Vagina (tissue), 2 donors: Measurements from ENCODE around the gene RAP1A.

Experiments used
- CTCF ChIP-seq, 3 experiments: fragments of 450-650 bp in 2 of 3; fragments of 200-600 bp in 1 of 3; sonication (generic) in 1 of 3; IDR thresholded peaks; one replicate each; pipeline ENCODE4 v1.5.1; 2017 to 2019; ENCODE audit warnings: antibody characterized with exemption in 3 of 3, mild to moderate bottlenecking in 2 of 3, moderate library complexity in 2 of 3
- POLR2A ChIP-seq, 2 donors: fragments of 450-650 bp; IDR thresholded peaks; one replicate each; pipeline ENCODE4 v1.6.1; 2017; ENCODE audit warnings: antibody characterized with exemption in 2 of 2, mild to moderate bottlenecking in 2 of 2, moderate library complexity in 2 of 2

- no peak for TF ChIP-seq POLR2A (IDR thresholded peaks at IDR 0.05)
- no peak for TF ChIP-seq CTCF (IDR thresholded peaks at IDR 0.05)
Measured at GRCh38 chr1:111762332-111762731, 142.7 kb downstream of the RAP1A start.
